Gastroesophageal sphincter (tissue), 4 donors: ENCODE data around the gene OTOP3. TPM values are rescaled to one million over a fixed set of nuclear protein-coding genes. Genes with fewer than 3 reads are reported as not detected.

Source experiments
- ATAC-seq: fragments of 150-250 bp; one replicate; pipeline ENCODE4 v1.9.1; 2016; ENCODE audit warnings: mild to moderate bottlenecking, moderate library complexity
- H3K27ac ChIP-seq, 4 donors: fragments of 200-600 bp; sonication (generic) in 3 of 4; 1 replicate in 3 of 4; 2 replicates in 1 of 4; pipeline ENCODE4 v1.5.1; 2016 to 2019
- H3K27me3 ChIP-seq: fragments of 200-600 bp; sonication (generic); one replicate; pipeline ENCODE4 v1.5.1; 2019
- H3K36me3 ChIP-seq, 2 donors: fragments of 200-600 bp; sonication (generic); one replicate each; pipeline ENCODE4 v1.5.1; 2019; ENCODE audit warnings: control low read depth in 1 of 2
- H3K4me1 ChIP-seq, 3 donors: fragments of 200-600 bp; sonication (generic); 1 replicate in 2 of 3; 2 replicates in 1 of 3; pipeline ENCODE4 v1.5.1; 2016 to 2019; ENCODE audit warnings: control low read depth in 2 of 3
- H3K4me3 ChIP-seq, 2 donors: fragments of 200-600 bp; sonication (generic); one replicate each; pipeline ENCODE4 v1.5.1; 2019; ENCODE audit warnings: mild to moderate bottlenecking in 1 of 2, moderate library complexity in 1 of 2
- H3K9me3 ChIP-seq, 3 donors: fragments of 200-600 bp; sonication (generic); one replicate each; pipeline ENCODE4 v1.5.1; 2017 to 2019; ENCODE audit warnings: control low read depth in 2 of 3
- CTCF ChIP-seq, 4 experiments: fragments of 200-600 bp in 2 of 4; fragments of 450-650 bp in 2 of 4; sonication (generic) in 1 of 4; IDR thresholded peaks; one replicate each; pipeline ENCODE4 v1.5.1; 2017 to 2019; ENCODE audit warnings: antibody characterized with exemption in 4 of 4, mild to moderate bottlenecking in 2 of 4, moderate library complexity in 2 of 4
- EP300 ChIP-seq: sonication (generic); formaldehyde crosslinking; IDR thresholded peaks from one replicate; pipeline ENCODE4 v1.6.1; 2017; ENCODE audit warnings: antibody characterized with exemption, mild to moderate bottlenecking
- POLR2A ChIP-seq, 2 donors: fragments of 450-650 bp; IDR thresholded peaks; one replicate each; pipeline ENCODE4 v1.6.1; 2017; ENCODE audit warnings: antibody characterized with exemption in 2 of 2, mild to moderate bottlenecking in 2 of 2, moderate library complexity in 1 of 2
- POLR2AphosphoS5 ChIP-seq: sonication (generic); formaldehyde crosslinking; IDR thresholded peaks from one replicate; pipeline ENCODE4 v1.6.1; 2017; ENCODE audit warnings: antibody characterized with exemption
- WGBS, 2 donors: methylation state at CpG; one replicate each; pipeline ENCODE4 v1.1.5; 2018; ENCODE audit warnings: low coverage in 1 of 2; 5-methylcytosine and 5-hydroxymethylcytosine counted together
- total RNA-seq, 4 donors: library from RNA; depleted of rRNA; stranded (reverse); fragments of >200 nt; gene quantifications; one replicate each; pipeline ENCODE4 v1.1.0, GENCODE V29; 2016

Gene OTOP3
- total RNA-seq, 4 donors from 2014 or later = 0.31 to 0.82 TPM; not detected in 2

GRCh38 chr17:74992223-74992622 is 56.5 kb downstream of the OTOP3 start:
- Histone ChIP-seq H3K27me3 (no peaks in the 10 kb centered on the region), H3K4me3 (no peak overlapping the region), H3K27ac (peak overlapping the region in 1 of 4 donors; percentile 37), H3K36me3 (no peaks in the 10 kb centered on the region), H3K9me3 (no peaks in the 10 kb centered on the region), H3K4me1 (peaks cover 0 to 45% (median 8%) of the 10 kb centered on the region in 3 donors)
- ATAC-seq = no peak
- 58% methylated on average over 2 of the region's 2 CpGs for WGBS, 2 donors
- TF ChIP-seq POLR2AphosphoS5 (no peak), CTCF (IDR thresholded peaks at IDR 0.05) (no peak), EP300 (no peak), POLR2A (IDR thresholded peaks at IDR 0.05) (no peak)

GRCh38 chr17:74994440-74994839 is 58.7 kb downstream of the OTOP3 start:
- Histone ChIP-seq H3K27me3 (no peaks in the 10 kb centered on the region), H3K36me3 (peaks cover 0 to 5% of the 10 kb centered on the region in 2 donors), H3K4me3 (no peak overlapping the region), H3K4me1 (peaks cover 0 to 33% (median 0%) of the 10 kb centered on the region in 3 donors), H3K9me3 (no peaks in the 10 kb centered on the region), H3K27ac (no peak overlapping the region)
- no peak for ATAC-seq
- TF ChIP-seq CTCF (IDR thresholded peaks at IDR 0.05) (no peak), POLR2A (IDR thresholded peaks at IDR 0.05) (no peak), POLR2AphosphoS5 (no peak), EP300 (no peak)
- WGBS, 2 donors = 72 to 85% methylated on average over 2 of the region's 7 CpGs

GRCh38 chr17:74995847-74996246 is 60.1 kb downstream of the OTOP3 start:
- H3K36me3 ChIP-seq = peaks cover 0 to 19% of the 10 kb centered on the region in 2 donors
- H3K4me1 ChIP-seq = peaks cover 0 to 19% (median 0%) of the 10 kb centered on the region in 3 donors
- no peak overlapping the region for H3K27ac ChIP-seq
- ATAC-seq = no peak
- no peaks in the 10 kb centered on the region for H3K9me3 ChIP-seq
- WGBS, 2 donors = 78 to 95% methylated on average over 4 to 5 of the region's 5 CpGs
- no peaks in the 10 kb centered on the region for H3K27me3 ChIP-seq
- no peak for TF ChIP-seq CTCF (IDR thresholded peaks at IDR 0.05)
- no peak for TF ChIP-seq EP300
- TF ChIP-seq POLR2AphosphoS5 = no peak
- TF ChIP-seq POLR2A (IDR thresholded peaks at IDR 0.05) = no peak
- no peak overlapping the region for H3K4me3 ChIP-seq

GRCh38 chr17:74998783-74999182 is 63.1 kb downstream of the OTOP3 start:
- Histone ChIP-seq H3K27me3 (no peaks in the 10 kb centered on the region), H3K4me1 (peaks cover 0 to 2% (median 0%) of the 10 kb centered on the region in 3 donors), H3K4me3 (no peak overlapping the region), H3K27ac (no peak overlapping the region), H3K9me3 (no peaks in the 10 kb centered on the region), H3K36me3 (peaks cover 0 to 49% of the 10 kb centered on the region in 2 donors)
- WGBS, 2 donors = 20 to 63% methylated on average over 1 to 2 of the region's 6 CpGs
- ATAC-seq = no peak
- TF ChIP-seq EP300 = no peak
- TF ChIP-seq CTCF (IDR thresholded peaks at IDR 0.05) = no peak
- no peak for TF ChIP-seq POLR2AphosphoS5
- no peak for TF ChIP-seq POLR2A (IDR thresholded peaks at IDR 0.05)

- TF ChIP-seq POLR2AphosphoS5 = no peak
- no peak for TF ChIP-seq POLR2A (IDR thresholded peaks at IDR 0.05)
- no peak for TF ChIP-seq CTCF (IDR thresholded peaks at IDR 0.05)
- Histone ChIP-seq H3K36me3 (peaks cover 0 to 56% of the 10 kb centered on the region in 2 donors), H3K27ac (no peak overlapping the region), H3K9me3 (no peaks in the 10 kb centered on the region), H3K27me3 (no peaks in the 10 kb centered on the region), H3K4me1 (no peaks in the 10 kb centered on the region), H3K4me3 (no peak overlapping the region)
- WGBS, 2 donors = 71 to 93% methylated on average over 1 to 2 of the region's 4 CpGs
- no peak for ATAC-seq
Measured at GRCh38 chr17:74999523-74999922, 63.8 kb downstream of the OTOP3 start.
